Activated T-helper 1 cell treated with Interleukin-2 at 50 U/mL for 16 hours (primary cell): Measurements from ENCODE around the gene GRK4.
"Not testable (repeated sequence)": the region's sequence is repeated elsewhere in the genome, so short reads cannot be mapped to it uniquely, and the experiment has no call there.

Source experiments
- DNase-seq: peaks from one replicate; pipeline ENCODE4 v3.0.0-alpha.2; 2020; ENCODE audit warnings: low read depth

The GRK4 gene

DNA sequence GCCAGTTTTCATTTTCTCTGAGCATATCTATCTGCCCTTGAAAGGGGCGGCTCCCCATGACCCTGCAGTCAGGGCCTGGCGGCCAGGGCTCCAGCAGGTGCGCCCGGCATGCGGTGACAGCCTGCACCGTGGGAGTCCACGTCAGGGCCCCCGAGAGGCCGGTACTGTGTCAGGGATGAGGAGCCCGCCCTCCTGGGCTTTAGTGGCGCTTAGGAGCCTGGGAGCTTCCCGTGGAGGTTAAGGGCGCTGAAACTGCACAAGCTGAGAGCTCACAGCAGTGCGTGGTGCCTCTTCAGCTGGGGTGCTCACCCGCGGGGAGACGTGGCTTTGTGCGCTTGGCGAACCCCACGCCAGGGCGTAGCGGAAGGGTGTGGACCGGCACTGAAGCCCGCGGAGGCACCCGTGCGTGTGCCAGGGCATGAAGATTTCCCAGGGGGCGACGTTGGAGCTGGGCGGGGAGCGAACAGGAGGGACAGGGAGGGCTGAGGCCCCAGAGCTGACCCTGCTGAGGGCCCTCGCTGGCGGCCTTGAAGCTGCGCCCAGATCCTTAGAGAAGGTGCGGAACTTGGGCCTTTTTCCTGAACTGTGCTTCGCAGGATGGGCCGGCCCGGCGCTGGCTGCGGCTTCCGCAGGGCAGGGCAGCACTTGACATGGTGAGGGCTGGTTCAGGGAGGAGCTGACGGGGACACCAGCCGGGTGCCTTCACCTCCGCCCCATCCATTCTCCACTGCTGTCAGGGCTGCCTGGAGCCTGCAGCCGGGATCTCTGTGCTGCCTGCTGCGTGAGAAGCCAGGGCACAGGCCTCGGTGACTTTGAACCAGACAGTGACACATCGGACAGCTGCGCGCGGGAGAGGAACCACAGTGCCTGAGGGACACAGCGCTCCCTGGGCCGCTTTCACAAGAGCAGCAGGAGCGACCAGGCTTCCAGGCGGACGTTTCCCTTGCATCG is 78.1 kb downstream of the GRK4 start:
- DNase-seq = peak; percentile 18

GRCh38 chr4:3042226-3042625 is 78.9 kb downstream of the GRK4 start:
- DNase-seq = no peak

DNA sequence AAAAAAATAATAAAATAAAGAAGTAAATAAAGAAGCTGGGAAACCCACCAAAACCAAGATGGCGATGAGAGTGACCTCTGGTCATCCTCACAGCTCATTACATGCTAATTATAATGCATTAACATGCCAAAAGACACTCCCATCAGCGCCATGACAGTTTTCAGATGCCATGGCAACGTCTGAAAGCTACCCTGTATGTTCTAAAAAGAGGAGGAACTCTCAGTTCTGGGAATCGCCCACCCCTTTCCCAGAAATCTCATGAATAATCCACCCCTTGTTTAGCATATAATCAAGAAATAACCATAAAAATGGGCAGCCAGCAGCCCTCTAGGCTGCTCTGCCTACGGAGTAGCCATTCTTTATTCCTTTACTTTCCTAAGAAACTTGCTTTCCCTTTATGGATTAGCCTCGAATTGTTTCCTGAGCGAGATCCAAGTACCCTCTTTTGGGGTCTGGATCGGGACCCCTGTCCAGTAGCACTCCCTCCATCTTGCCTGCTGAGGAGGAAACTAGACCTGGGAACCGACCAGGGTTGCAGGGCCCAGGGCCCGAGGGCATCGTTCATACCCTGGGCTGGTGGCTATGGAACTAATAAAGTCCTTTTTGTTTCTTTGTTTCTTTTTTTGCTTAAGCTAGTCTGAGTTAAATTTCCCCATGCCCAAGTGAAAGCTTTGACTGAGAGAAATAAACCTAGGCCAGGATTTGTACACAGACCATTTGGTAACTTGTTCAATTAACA is 80.1 kb downstream of the GRK4 start:
- no peak for DNase-seq

- DNase-seq = peak; percentile 59
Measured at GRCh38 chr4:3044870-3045819, 81.8 kb downstream of the GRK4 start.

- no peak for DNase-seq
Measured at GRCh38 chr4:3046162-3046561, 82.8 kb downstream of the GRK4 start.

GRCh38 chr4:3046623-3047022 is 83.3 kb downstream of the GRK4 start:
- no peak for DNase-seq

GRCh38 chr4:3047464-3048286 is 84.3 kb downstream of the GRK4 start:
- DNase-seq = peak; percentile 44

DNA sequence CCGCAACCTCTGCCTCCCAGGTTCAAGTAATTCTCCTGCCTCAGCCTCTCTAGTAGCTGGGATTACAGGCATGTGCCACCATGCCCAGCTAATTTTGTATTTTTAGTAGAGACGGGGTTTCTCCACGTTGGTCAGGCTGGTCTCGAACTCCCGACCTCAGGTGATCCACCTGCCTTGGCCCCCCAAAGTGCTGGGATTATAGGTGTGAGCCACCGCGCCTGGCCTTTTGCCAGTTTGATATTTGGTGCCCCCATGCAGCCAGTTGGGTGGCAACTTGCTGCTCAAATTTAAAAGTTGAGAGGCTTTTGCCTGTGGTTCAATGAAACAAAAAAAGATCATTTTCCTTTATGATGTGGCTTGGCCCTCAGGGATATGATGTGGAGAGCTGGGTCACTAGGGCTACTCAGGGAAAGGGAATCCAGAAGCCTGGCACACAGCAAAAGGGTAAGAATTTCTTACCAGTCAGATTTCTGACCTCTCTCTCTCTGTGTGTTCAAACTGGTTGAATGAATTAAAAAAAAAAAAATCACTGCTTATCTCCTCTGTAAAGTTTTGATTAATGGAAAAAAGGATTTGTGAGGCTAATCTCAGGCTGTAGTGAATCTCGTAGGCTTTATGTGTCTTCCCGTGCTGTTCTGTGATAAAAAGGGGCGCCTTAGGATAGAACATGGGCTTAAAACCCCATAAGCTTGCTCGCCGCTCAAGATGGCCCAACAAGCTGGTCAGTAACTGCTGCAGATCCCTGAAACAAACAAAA is 87.9 kb downstream of the GRK4 start:
- not testable (repeated sequence) for DNase-seq

- no peak for DNase-seq
Measured at GRCh38 chr4:3054169-3054759, 90.9 kb downstream of the GRK4 start.

GRCh38 chr4:3059943-3060342 is 96.6 kb downstream of the GRK4 start:
- no peak for DNase-seq

DNA sequence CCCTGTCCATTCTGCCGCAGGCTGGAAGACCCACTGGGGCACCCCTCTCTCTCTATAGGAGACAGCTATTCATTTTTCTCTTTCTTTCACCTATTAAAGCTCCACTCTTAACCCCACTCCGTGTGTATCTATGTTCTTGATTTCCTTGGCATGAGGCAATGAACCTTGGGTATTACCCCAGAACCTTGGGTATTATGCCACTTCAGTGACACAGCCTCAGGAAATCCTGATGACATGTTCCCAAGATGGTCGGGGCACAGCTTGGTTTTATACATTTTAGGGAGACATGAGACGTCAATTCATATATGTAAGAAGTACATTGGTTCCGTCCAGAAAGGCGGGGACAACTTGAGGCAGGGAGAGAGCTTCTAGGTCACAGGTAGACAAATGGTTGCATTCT is 97.6 kb downstream of the GRK4 start:
- no peak for DNase-seq

GRCh38 chr4:3062471-3062870 is 99.1 kb downstream of the GRK4 start:
- DNase-seq = no peak

GRCh38 chr4:3065551-3065950 is 102.2 kb downstream of the GRK4 start:
- DNase-seq = no peak

DNA sequence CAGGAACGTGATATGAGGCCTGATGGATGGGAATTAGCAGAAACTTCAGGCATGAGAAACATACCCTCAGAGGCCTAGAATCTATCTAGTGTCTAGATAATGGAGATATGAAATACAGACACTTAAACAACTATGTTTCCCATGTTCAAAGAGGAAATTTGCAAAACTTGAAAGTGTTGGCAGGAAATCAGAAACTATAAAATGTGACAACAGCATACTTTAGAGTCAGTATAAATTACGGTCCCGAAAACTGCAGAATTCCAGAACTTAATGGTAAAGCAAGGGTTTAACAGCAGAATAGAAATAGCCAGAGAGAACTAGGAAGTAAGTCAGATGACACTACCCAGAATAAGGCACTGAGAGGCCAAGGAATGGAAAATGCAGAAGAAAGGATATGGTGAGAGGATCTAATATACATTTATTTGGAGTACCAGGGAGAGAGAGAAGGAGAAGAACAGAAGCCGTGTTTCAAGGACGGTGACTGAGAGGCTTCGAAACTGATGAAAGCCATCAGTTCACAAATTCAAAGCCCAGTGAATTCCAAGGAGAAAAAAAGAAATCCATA is 103.5 kb downstream of the GRK4 start:
- no peak for DNase-seq

GRCh38 chr4:3067473-3068001 is 104.2 kb downstream of the GRK4 start:
- no peak for DNase-seq

DNA sequence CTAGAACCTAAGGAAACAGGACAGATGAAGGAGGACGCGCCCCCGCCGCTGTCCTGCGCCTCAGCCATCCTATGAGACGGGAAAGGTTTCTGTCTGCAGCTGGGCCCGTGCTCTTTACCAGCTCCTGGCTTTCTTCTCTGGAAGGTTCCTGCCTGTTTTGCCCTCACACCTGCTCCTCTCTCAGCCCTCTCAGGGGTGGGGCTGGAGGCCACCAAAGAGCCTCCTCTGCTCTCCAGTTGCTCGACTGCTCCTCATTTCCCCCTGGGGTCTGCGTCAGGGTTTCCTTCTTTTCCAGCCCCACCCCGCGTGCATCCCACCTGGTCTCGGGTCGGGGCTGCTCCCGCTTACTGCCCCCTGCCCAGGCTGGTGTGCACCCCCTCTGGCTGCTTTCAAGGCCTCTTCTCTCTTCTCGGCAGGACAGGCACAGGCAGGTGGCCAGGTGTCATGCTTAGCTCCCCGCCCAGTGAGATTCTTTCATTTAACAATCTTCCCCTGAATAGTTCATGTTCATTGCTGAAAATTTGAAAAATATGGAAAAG is 106.4 kb downstream of the GRK4 start:
- DNase-seq = no peak

DNA sequence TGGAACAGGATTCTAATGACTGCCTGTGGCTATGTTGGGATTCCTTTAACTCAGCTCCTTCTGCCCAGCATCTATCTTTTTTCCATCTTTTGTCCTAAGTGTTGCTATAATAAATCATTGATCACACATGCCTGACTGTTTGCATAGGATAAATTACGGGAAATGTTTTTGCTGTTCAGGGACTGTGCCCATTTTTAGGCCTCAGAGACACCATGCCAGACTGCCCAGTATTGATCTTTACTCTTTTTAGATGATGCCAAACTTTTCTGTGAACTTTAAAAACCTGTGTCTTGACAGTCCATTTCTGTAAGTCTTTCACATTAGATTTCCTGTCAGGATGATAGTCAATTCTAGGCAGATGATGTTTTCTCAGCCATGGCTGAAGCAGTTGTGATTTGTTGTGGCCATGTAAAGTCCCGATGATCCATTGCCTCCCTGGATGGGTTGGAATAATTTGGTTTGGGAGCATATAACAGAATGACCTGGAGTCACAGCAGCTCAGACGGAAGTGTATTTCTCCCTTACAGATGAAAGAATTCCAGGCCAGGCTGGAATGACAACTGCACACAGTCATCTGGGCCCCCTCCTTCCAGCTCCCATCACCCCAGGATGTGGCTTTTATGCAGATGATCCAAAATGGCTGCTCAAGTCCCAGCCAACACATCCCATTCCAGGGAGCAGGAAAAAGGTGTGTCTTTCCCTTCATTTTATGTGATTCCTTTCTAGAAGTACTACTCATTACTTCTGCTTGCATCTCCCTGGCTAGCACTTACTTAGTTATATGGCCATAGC is 107.5 kb downstream of the GRK4 start:
- DNase-seq = no peak

GRCh38 chr4:3071811-3072210 is 108.4 kb downstream of the GRK4 start:
- DNase-seq = no peak
